Naive thymus-derived CD4-positive, alpha-beta T cell (primary cell): ENCODE data around the gene ADORA1. TPM values are rescaled to one million over a fixed set of nuclear protein-coding genes. Genes with fewer than 3 reads are reported as not detected.

Experiments used
- ATAC-seq: fragments of 150-1000 bp; cut with Tn5 transposase; 2 replicates; pipeline ENCODE4 v1.10.0; 2021; ENCODE audit warnings: mild to moderate bottlenecking, moderate library complexity
- CTCF ChIA-PET: fragments of 350-600 bp; sonication (Branson Sonifier 250); formaldehyde crosslinking; loops from one replicate; lab custom pipeline; 2021; ENCODE audit warnings: antibody characterized with exemption; lab: Charles Lee
- POLR2A ChIA-PET: fragments of 350-600 bp; sonication (Branson Sonifier 250); formaldehyde crosslinking; loops from one replicate; lab custom pipeline; 2021; ENCODE audit warnings: antibody characterized with exemption, inconsistent platforms; lab: Charles Lee
- DNase-seq, 9 donors: peaks; one replicate each; pipeline versions ENCODE4 v3.0.0 to v3.0.0-alpha.2; 2020 to 2022; ENCODE audit warnings: mixed read lengths in 1 of 9
- H3K27ac ChIP-seq: one replicate; pipeline ENCODE4 v1.7.0; 2013; ENCODE audit warnings: mild to moderate bottlenecking, low read depth, low read length, moderate library complexity
- H3K27me3 ChIP-seq, 2 donors: one replicate each; pipeline ENCODE4 v1.7.0; 2013; ENCODE audit warnings: low read length in 2 of 2, mild to moderate bottlenecking in 2 of 2, moderate library complexity in 2 of 2; ENCODE audit not compliant: control insufficient read depth in 2 of 2, insufficient read depth in 2 of 2
- H3K36me3 ChIP-seq, 3 experiments: 1 replicate in 2 of 3; 2 replicates in 1 of 3; pipeline ENCODE4 v1.7.0; 2013; ENCODE audit warnings: low read length in 3 of 3, mild to moderate bottlenecking in 3 of 3, moderate library complexity in 1 of 3; ENCODE audit not compliant: insufficient read depth in 3 of 3, control insufficient read depth in 2 of 3
- H3K4me1 ChIP-seq, 2 donors: one replicate each; pipeline ENCODE4 v1.7.0; 2013; ENCODE audit warnings: low read length in 2 of 2, mild to moderate bottlenecking in 2 of 2, moderate library complexity in 1 of 2; ENCODE audit not compliant: control insufficient read depth in 2 of 2, insufficient read depth in 2 of 2
- H3K4me3 ChIP-seq: 2 replicates; pipeline ENCODE4 v1.7.0; 2013; ENCODE audit warnings: mild to moderate bottlenecking, low read length
- H3K9me3 ChIP-seq, 3 experiments: 1 replicate in 2 of 3; 2 replicates in 1 of 3; pipeline ENCODE4 v1.7.0; 2013; ENCODE audit warnings: low read length in 3 of 3; ENCODE audit not compliant: control insufficient read depth in 2 of 3
- H3K27ac Mint-ChIP-seq, 9 donors: one replicate each; pipeline ENCODE4 v1.8.0; 2020 to 2022; ENCODE audit warnings: mixed read lengths in 9 of 9, mild to moderate bottlenecking in 8 of 9, moderate library complexity in 5 of 9, inconsistent platforms in 2 of 9
- H3K27me3 Mint-ChIP-seq, 5 donors: one replicate each; pipeline ENCODE4 v1.8.0; 2021 to 2022; ENCODE audit warnings: mixed read lengths in 5 of 5, mild to moderate bottlenecking in 1 of 5
- H3K36me3 Mint-ChIP-seq, 5 donors: one replicate each; pipeline ENCODE4 v1.8.0; 2020 to 2022; ENCODE audit warnings: mixed read lengths in 5 of 5, mild to moderate bottlenecking in 3 of 5, inconsistent platforms in 1 of 5
- H3K4me1 Mint-ChIP-seq, 7 donors: one replicate each; pipeline ENCODE4 v1.8.0; 2020 to 2022; ENCODE audit warnings: mixed read lengths in 7 of 7, mild to moderate bottlenecking in 3 of 7, inconsistent platforms in 1 of 7
- H3K4me3 Mint-ChIP-seq, 10 donors: one replicate each; pipeline ENCODE4 v1.8.0; 2020 to 2022; ENCODE audit warnings: mild to moderate bottlenecking in 10 of 10, mixed read lengths in 10 of 10, moderate library complexity in 6 of 10, inconsistent platforms in 2 of 10
- H3K9me3 Mint-ChIP-seq, 11 donors: one replicate each; pipeline ENCODE4 v1.8.0; 2020 to 2022; ENCODE audit warnings: mixed read lengths in 11 of 11, mild to moderate bottlenecking in 4 of 11, inconsistent platforms in 1 of 11, moderate library complexity in 1 of 11
- intact Hi-C, 2 donors: fragments of 100-400 bp; cut with micrococcal nuclease; formaldehyde crosslinking; loops; one replicate each; pipeline ENCODE4 v1.15.1; 2023
- polyA plus RNA-seq, 2 donors: library from polyadenylated mRNA; unstranded; fragments of 300-500 nt; fragmentation: Illumina TruSeq; gene quantifications; one replicate each; pipeline ENCODE4 v1.2.3, GENCODE V29; 2021
- total RNA-seq, 6 experiments: library from RNA in 5 of 6; stranded (reverse) in 5 of 6; gene quantifications; 1 replicate in 5 of 6; 2 replicates in 1 of 6; pipeline ENCODE4 v1.2.3 and lab custom pipeline; 2021 to 2026

ADORA1 gene
- total and polyA plus RNA-seq, 7 experiments from 2014 or later, result 0.44 TPM; not detected in 6

- H3K9me3 ChIP-seq, result no peaks in the 10 kb centered on the region
- ChIA-PET POLR2A (no interaction called here), CTCF (no interaction called here)
- H3K36me3 ChIP-seq, result no peaks in the 10 kb centered on the region
- intact Hi-C loops, result no loop called here
- no peaks in the 10 kb centered on the region for H3K36me3 Mint-ChIP-seq
- no peak overlapping the region for H3K4me3 ChIP-seq
- peaks cover 0 to 18% (median 5%) of the 10 kb centered on the region in 5 donors for H3K27me3 Mint-ChIP-seq
- ATAC-seq (no peak), DNase-seq (no peak)
- H3K27me3 ChIP-seq, result no peaks in the 10 kb centered on the region
- H3K4me1 Mint-ChIP-seq, result peaks cover 0 to 6% (median 0%) of the 10 kb centered on the region in 7 donors
- H3K4me1 ChIP-seq, result no peaks in the 10 kb centered on the region
- no peak overlapping the region for H3K27ac Mint-ChIP-seq
- no peak overlapping the region for H3K4me3 Mint-ChIP-seq
- H3K27ac ChIP-seq, result no peak overlapping the region
- no peaks in the 10 kb centered on the region for H3K9me3 Mint-ChIP-seq
Observed at GRCh38 chr1:203187689-203188264, 60.3 kb downstream of the ADORA1 start.

- Histone ChIP-seq H3K9me3 (no peaks in the 10 kb centered on the region), H3K4me1 (no peaks in the 10 kb centered on the region), H3K4me3 (no peak overlapping the region), H3K27ac (no peak overlapping the region), H3K27me3 (no peaks in the 10 kb centered on the region), H3K36me3 (no peaks in the 10 kb centered on the region)
- peaks cover 0 to 6% (median 0%) of the 10 kb centered on the region in 7 donors for H3K4me1 Mint-ChIP-seq
- no peaks in the 10 kb centered on the region for H3K36me3 Mint-ChIP-seq
- no peak overlapping the region for H3K27ac Mint-ChIP-seq
- no peaks in the 10 kb centered on the region for H3K9me3 Mint-ChIP-seq
- ATAC-seq (no peak), DNase-seq (no peak)
- H3K27me3 Mint-ChIP-seq, result peaks cover 0 to 18% (median 5%) of the 10 kb centered on the region in 5 donors
- POLR2A ChIA-PET, result no interaction called here
- intact Hi-C loops, result no loop called here
- CTCF ChIA-PET, result no interaction called here
- H3K4me3 Mint-ChIP-seq, result no peak overlapping the region
Observed at GRCh38 chr1:203188686-203189232, 61.2 kb downstream of the ADORA1 start.

- H3K27me3 ChIP-seq, result no peaks in the 10 kb centered on the region
- intact Hi-C loops, result no loop called here
- H3K36me3 Mint-ChIP-seq, result no peaks in the 10 kb centered on the region
- ChIA-PET POLR2A (no interaction called here), CTCF (no interaction called here)
- no peak overlapping the region for H3K4me3 Mint-ChIP-seq
- H3K27ac ChIP-seq, result no peak overlapping the region
- ATAC-seq (no peak), DNase-seq (no peak)
- H3K27ac Mint-ChIP-seq, result no peak overlapping the region
- H3K36me3 ChIP-seq, result no peaks in the 10 kb centered on the region
- H3K4me3 ChIP-seq, result no peak overlapping the region
- H3K9me3 Mint-ChIP-seq, result no peaks in the 10 kb centered on the region
- H3K9me3 ChIP-seq, result no peaks in the 10 kb centered on the region
- peaks cover 0 to 15% (median 5%) of the 10 kb centered on the region in 5 donors for H3K27me3 Mint-ChIP-seq
- H3K4me1 ChIP-seq, result no peaks in the 10 kb centered on the region
- peaks cover 0 to 6% (median 0%) of the 10 kb centered on the region in 7 donors for H3K4me1 Mint-ChIP-seq
Observed at GRCh38 chr1:203189951-203190352, 62.4 kb downstream of the ADORA1 start.

- no peak overlapping the region for H3K4me3 ChIP-seq
- H3K27ac ChIP-seq, result no peak overlapping the region
- no peaks in the 10 kb centered on the region for H3K9me3 Mint-ChIP-seq
- H3K4me3 Mint-ChIP-seq, result no peak overlapping the region
- CTCF ChIA-PET, result interaction anchor here (0.6 kb wide), 1 partner anchor 152 kb away, joined by 3 read pairs; no protein-coding TSS in a partner anchor
- H3K27me3 Mint-ChIP-seq, result peaks cover 0 to 10% (median 5%) of the 10 kb centered on the region in 5 donors
- POLR2A ChIA-PET, result no interaction called here
- no peaks in the 10 kb centered on the region for H3K4me1 ChIP-seq
- H3K27me3 ChIP-seq, result no peaks in the 10 kb centered on the region
- ATAC-seq (no peak), DNase-seq (no peak)
- H3K27ac Mint-ChIP-seq, result no peak overlapping the region
- peaks cover 0 to 6% (median 0%) of the 10 kb centered on the region in 7 donors for H3K4me1 Mint-ChIP-seq
- no peaks in the 10 kb centered on the region for H3K9me3 ChIP-seq
- no peaks in the 10 kb centered on the region for H3K36me3 ChIP-seq
- intact Hi-C loops, result no loop called here
- no peaks in the 10 kb centered on the region for H3K36me3 Mint-ChIP-seq
Observed at GRCh38 chr1:203190949-203191348, 63.4 kb downstream of the ADORA1 start.

- H3K27me3 Mint-ChIP-seq, result peaks cover 0 to 14% (median 13%) of the 10 kb centered on the region in 5 donors
- intact Hi-C loops, result no loop called here
- peaks cover 0 to 7% (median 0%) of the 10 kb centered on the region in 7 donors for H3K4me1 Mint-ChIP-seq
- Histone ChIP-seq H3K27ac (no peak overlapping the region), H3K27me3 (no peaks in the 10 kb centered on the region), H3K36me3 (no peaks in the 10 kb centered on the region), H3K9me3 (no peaks in the 10 kb centered on the region), H3K4me3 (no peak overlapping the region), H3K4me1 (no peaks in the 10 kb centered on the region)
- no peak overlapping the region for H3K4me3 Mint-ChIP-seq
- ChIA-PET POLR2A (no interaction called here), CTCF (interaction anchor here (0.7 kb wide), 1 partner anchor 68 kb away, joined by 3 read pairs; no protein-coding TSS in a partner anchor)
- H3K36me3 Mint-ChIP-seq, result no peaks in the 10 kb centered on the region
- H3K27ac Mint-ChIP-seq, result no peak overlapping the region
- no peak for DNase-seq
- H3K9me3 Mint-ChIP-seq, result peaks cover 0 to 3% (median 0%) of the 10 kb centered on the region in 11 donors
- no peak for ATAC-seq
Observed at GRCh38 chr1:203196371-203196770, 68.8 kb downstream of the ADORA1 start.

- H3K9me3 Mint-ChIP-seq, result peaks cover 0 to 3% (median 0%) of the 10 kb centered on the region in 11 donors
- CTCF ChIA-PET, result no interaction called here
- no peak overlapping the region for H3K4me3 ChIP-seq
- intact Hi-C loops, result no loop called here
- ATAC-seq, result no peak
- DNase-seq, result no peak
- POLR2A ChIA-PET, result no interaction called here
- H3K36me3 Mint-ChIP-seq, result no peaks in the 10 kb centered on the region
- H3K36me3 ChIP-seq, result no peaks in the 10 kb centered on the region
- H3K4me3 Mint-ChIP-seq, result no peak overlapping the region
- no peaks in the 10 kb centered on the region for H3K4me1 ChIP-seq
- no peaks in the 10 kb centered on the region for H3K27me3 ChIP-seq
- H3K27ac Mint-ChIP-seq, result no peak overlapping the region
- no peaks in the 10 kb centered on the region for H3K9me3 ChIP-seq
- H3K4me1 Mint-ChIP-seq, result peaks cover 0 to 11% (median 0%) of the 10 kb centered on the region in 7 donors
- no peak overlapping the region for H3K27ac ChIP-seq
- H3K27me3 Mint-ChIP-seq, result peaks cover 0 to 19% (median 13%) of the 10 kb centered on the region in 5 donors
Observed at GRCh38 chr1:203197625-203198024, 70.1 kb downstream of the ADORA1 start.

- Histone ChIP-seq H3K9me3 (no peaks in the 10 kb centered on the region), H3K4me3 (no peak overlapping the region), H3K27me3 (no peaks in the 10 kb centered on the region), H3K36me3 (no peaks in the 10 kb centered on the region), H3K27ac (no peak overlapping the region), H3K4me1 (no peaks in the 10 kb centered on the region)
- ChIA-PET POLR2A (no interaction called here), CTCF (no interaction called here)
- no peak overlapping the region for H3K4me3 Mint-ChIP-seq
- peaks cover 0 to 3% (median 0%) of the 10 kb centered on the region in 11 donors for H3K9me3 Mint-ChIP-seq
- intact Hi-C loops, result no loop called here
- no peaks in the 10 kb centered on the region for H3K36me3 Mint-ChIP-seq
- no peak overlapping the region for H3K27ac Mint-ChIP-seq
- ATAC-seq (no peak), DNase-seq (no peak)
- peaks cover 0 to 11% (median 0%) of the 10 kb centered on the region in 7 donors for H3K4me1 Mint-ChIP-seq
- peaks cover 0 to 24% (median 13%) of the 10 kb centered on the region in 5 donors for H3K27me3 Mint-ChIP-seq
Observed at GRCh38 chr1:203199002-203199401, 71.5 kb downstream of the ADORA1 start.
